ENCODE results near the gene RABGGTA. TPM values are rescaled to one million over a fixed set of nuclear protein-coding genes. Genes with fewer than 3 reads are reported as not detected.

The RABGGTA gene
- total RNA-seq, 4 donors from 2014 or later: 29.8 to 44.8 (median 33.5) TPM

DNA sequence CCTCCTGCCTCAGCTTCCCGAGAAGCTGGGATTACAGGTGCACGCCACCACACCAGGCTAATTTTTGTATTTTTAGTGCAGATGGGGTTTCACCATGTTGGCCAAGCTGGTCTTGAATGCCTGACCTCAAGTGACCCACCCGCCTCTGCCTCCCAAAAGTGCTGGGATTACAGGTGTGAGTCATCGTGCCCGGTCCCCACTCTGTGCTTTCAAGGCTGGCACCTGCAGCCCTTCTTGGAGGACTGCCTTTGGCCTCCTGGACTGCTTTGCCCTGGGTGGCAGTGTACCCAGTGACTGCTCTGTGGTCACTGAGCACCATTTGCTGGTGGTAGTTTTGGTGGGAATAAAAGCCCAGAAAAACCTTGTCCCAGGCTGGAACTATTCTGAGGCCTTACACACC is 15.6 kb upstream of the RABGGTA start:
- H3K36me3 ChIP-seq: peaks cover 7 to 13% of the 10 kb centered on the region in 2 donors
- no peak for DNase-seq
- no peaks in the 10 kb centered on the region for H3K9me3 ChIP-seq
- H3K4me3 ChIP-seq (replicated peaks in 1 of 3): no peak overlapping the region
- intact Hi-C loops (cut with DNase I): no loop called here
- H3K27ac ChIP-seq: no peak overlapping the region
- peaks cover 4 to 12% of the 10 kb centered on the region in 2 donors for H3K4me1 ChIP-seq
- TF ChIP-seq POLR2A (IDR thresholded peaks at IDR 0.05): no peak
- TF ChIP-seq, protein P1, sequence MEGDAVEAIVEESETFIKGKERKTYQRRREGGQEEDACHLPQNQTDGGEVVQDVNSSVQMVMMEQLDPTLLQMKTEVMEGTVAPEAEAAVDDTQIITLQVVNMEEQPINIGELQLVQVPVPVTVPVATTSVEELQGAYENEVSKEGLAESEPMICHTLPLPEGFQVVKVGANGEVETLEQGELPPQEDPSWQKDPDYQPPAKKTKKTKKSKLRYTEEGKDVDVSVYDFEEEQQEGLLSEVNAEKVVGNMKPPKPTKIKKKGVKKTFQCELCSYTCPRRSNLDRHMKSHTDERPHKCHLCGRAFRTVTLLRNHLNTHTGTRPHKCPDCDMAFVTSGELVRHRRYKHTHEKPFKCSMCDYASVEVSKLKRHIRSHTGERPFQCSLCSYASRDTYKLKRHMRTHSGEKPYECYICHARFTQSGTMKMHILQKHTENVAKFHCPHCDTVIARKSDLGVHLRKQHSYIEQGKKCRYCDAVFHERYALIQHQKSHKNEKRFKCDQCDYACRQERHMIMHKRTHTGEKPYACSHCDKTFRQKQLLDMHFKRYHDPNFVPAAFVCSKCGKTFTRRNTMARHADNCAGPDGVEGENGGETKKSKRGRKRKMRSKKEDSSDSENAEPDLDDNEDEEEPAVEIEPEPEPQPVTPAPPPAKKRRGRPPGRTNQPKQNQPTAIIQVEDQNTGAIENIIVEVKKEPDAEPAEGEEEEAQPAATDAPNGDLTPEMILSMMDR (IDR thresholded peaks at IDR 0.05): no peak
- WGBS, 2 donors: 98% methylated on average over 5 of the region's 5 CpGs
- H3K27me3 ChIP-seq: no peaks in the 10 kb centered on the region

DNA sequence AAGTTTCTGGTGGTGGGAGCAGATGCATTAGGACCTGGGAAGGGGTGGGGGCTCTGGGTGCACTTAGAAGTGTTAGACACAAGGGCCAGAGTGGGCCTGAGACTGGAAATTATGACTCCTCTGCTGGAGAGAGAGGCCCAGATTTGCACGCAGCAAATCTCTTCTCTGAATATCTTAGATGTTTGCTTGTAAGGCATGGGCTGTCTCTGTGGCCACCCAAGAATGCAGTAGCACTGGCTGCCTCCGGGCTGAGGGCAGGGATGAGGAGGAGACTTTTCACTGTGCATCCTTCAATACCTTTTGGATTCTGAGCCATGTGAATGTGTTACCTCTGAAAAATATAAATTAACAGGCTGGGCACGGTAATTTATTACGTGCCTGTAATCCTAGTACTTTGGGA is 14.0 kb upstream of the RABGGTA start:
- no peak for DNase-seq
- peaks cover 4 to 17% of the 10 kb centered on the region in 2 donors for H3K4me1 ChIP-seq
- H3K27me3 ChIP-seq: no peaks in the 10 kb centered on the region
- H3K36me3 ChIP-seq: peaks cover 3 to 4% of the 10 kb centered on the region in 2 donors
- 82 to 84% methylated on average over 4 of the region's 4 CpGs for WGBS, 2 donors
- no peaks in the 10 kb centered on the region for H3K9me3 ChIP-seq
- no peak overlapping the region for H3K4me3 ChIP-seq (replicated peaks in 1 of 3)
- H3K27ac ChIP-seq: no peak overlapping the region
- intact Hi-C loops (cut with DNase I): no loop called here
- TF ChIP-seq, protein P1 (IDR thresholded peaks at IDR 0.05): no peak
- TF ChIP-seq POLR2A (IDR thresholded peaks at IDR 0.05): no peak

- no peaks in the 10 kb centered on the region for H3K36me3 ChIP-seq
Observed at GRCh38 chr14:24284501-24285035, 13.2 kb upstream of the RABGGTA start.

DNA sequence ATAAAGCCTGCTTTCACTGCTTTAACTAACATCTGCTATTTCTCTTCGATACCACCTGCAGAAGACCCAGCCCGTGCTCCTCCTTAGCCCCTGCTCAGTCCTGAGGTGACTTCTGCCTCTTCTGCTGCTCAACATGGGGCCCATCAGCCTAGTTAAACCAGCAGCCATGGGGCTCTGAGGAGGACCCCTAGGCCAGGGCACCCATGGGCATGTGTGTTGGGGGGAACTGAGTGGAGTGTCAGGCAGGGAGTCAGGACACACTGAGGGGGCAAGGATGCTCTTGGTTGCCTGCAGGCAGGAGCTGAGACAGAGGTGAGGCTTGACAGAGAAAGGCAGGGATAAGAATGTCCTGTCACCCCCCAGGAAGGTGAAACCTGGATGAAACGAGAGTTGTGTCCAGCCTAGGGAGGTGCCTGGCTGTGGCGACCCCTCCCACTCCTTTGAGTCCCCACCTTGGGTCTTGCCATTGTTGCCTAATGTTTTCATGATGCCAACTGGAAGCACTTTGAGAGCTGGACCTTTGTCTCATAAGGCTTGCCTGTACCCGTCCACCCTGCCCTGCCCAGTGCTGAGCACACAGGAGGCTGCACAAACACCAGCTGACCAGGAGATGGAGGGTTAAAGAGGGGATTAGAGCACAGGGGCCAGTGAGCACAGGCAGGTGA is 12.5 kb upstream of the RABGGTA start:
- TF ChIP-seq, protein P1 (IDR thresholded peaks at IDR 0.05): no peak
- no peaks in the 10 kb centered on the region for H3K9me3 ChIP-seq
- H3K27ac ChIP-seq: no peak overlapping the region
- no peak for DNase-seq
- no peak overlapping the region for H3K4me3 ChIP-seq (replicated peaks in 1 of 3)
- WGBS, 2 donors: 94% methylated on average over 4 to 5 of the region's 5 CpGs
- no peaks in the 10 kb centered on the region for H3K36me3 ChIP-seq
- H3K27me3 ChIP-seq: no peaks in the 10 kb centered on the region
- peaks cover 4 to 17% of the 10 kb centered on the region in 2 donors for H3K4me1 ChIP-seq
- intact Hi-C loops (cut with DNase I): no loop called here

More at GRCh38 chr14:24284501-24285035, 13.2 kb upstream of the RABGGTA start:
- DNase-seq: no peak
- Histone ChIP-seq H3K4me1 (peaks cover 4 to 17% of the 10 kb centered on the region in 2 donors), H3K27ac (no peak overlapping the region), H3K4me3 (replicated peaks in 1 of 3) (no peak overlapping the region), H3K27me3 (no peaks in the 10 kb centered on the region), H3K9me3 (no peaks in the 10 kb centered on the region)
- intact Hi-C loops (cut with DNase I): no loop called here
- TF ChIP-seq, protein P1 (IDR thresholded peaks at IDR 0.05): no peak
- TF ChIP-seq POLR2A (IDR thresholded peaks at IDR 0.05): no peak
- WGBS, 2 donors: 84 to 85% methylated on average over 11 of the region's 11 CpGs

DNA sequence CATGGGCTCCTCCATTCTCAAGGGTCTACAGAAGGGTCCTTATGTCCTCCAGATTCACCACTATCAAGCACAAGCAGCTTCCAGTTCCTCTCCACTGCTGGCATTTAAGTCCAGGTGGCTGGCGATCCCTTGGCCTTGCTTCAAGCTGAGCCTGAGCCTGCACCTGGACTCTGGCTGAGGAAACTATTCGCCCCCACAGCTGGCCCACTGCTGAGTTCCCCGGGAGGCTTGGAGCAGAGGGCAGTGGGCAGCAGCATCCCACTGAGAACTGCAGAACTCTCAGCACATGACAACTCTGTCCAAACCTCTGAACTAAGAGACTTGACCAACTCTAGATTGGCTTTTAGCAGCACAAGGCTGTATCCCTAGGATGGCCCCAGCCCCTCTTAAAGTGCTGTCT is 11.3 kb upstream of the RABGGTA start:
- no peak overlapping the region for H3K4me3 ChIP-seq (replicated peaks in 1 of 3)
- no peak for DNase-seq
- H3K4me1 ChIP-seq: peaks cover 4 to 17% of the 10 kb centered on the region in 2 donors
- 74 to 77% methylated on average over 3 of the region's 3 CpGs for WGBS, 2 donors
- no peaks in the 10 kb centered on the region for H3K36me3 ChIP-seq
- H3K27ac ChIP-seq: no peak overlapping the region
- no peaks in the 10 kb centered on the region for H3K27me3 ChIP-seq
- no peaks in the 10 kb centered on the region for H3K9me3 ChIP-seq
- intact Hi-C loops (cut with DNase I): no loop called here
- no peak for TF ChIP-seq POLR2A (IDR thresholded peaks at IDR 0.05)
- TF ChIP-seq, protein P1 (IDR thresholded peaks at IDR 0.05): no peak
